Adrenal gland (tissue), 12 donors: ENCODE results near the gene TMEM255B. TPM values are rescaled to one million over a fixed set of nuclear protein-coding genes. Genes with fewer than 3 reads are reported as not detected.

Experiments
- DNase-seq, 7 donors: peaks; one replicate each; pipeline ENCODE4 v3.0.0-alpha.2; 2019 to 2020
- H3K27ac ChIP-seq, 5 donors: fragments of 200-600 bp; sonication (generic) in 4 of 5; 1 replicate in 3 of 5; 2 replicates in 2 of 5; pipeline versions ENCODE4 v1.5.1 to v1.8.0; 2016 to 2020; ENCODE audit warnings: mild to moderate bottlenecking in 1 of 5
- H3K27me3 ChIP-seq: fragments of 200-600 bp; 2 replicates; pipeline ENCODE4 v1.8.0; 2021
- H3K36me3 ChIP-seq, 2 donors: fragments of 200-600 bp; replicated peaks in 1 of 2; 1 replicate in 1 of 2; 2 replicates in 1 of 2; pipeline versions ENCODE4 v1.5.1 to v1.8.0; 2018 to 2022
- H3K4me1 ChIP-seq, 2 donors: fragments of 200-600 bp; replicated peaks in 1 of 2; 1 replicate in 1 of 2; 2 replicates in 1 of 2; pipeline versions ENCODE4 v1.5.1 to v1.8.0; 2018 to 2021
- H3K4me3 ChIP-seq, 4 donors: fragments of 200-600 bp; sonication (generic) in 3 of 4; one replicate each; pipeline ENCODE4 v1.5.1; 2016 to 2018
- H3K9me3 ChIP-seq, 3 donors: fragments of 200-600 bp; sonication (generic) in 1 of 3; replicated peaks in 1 of 3; 1 replicate in 2 of 3; 2 replicates in 1 of 3; pipeline versions ENCODE4 v1.5.1 to v1.8.0; 2016 to 2021
- POLR2A ChIP-seq, 2 donors: fragments of 450-650 bp; IDR thresholded peaks; one replicate each; pipeline ENCODE4 v1.6.1; 2017; ENCODE audit warnings: antibody characterized with exemption in 2 of 2, mild to moderate bottlenecking in 2 of 2, moderate library complexity in 1 of 2
- WGBS, 4 donors: extraction: QIAGEN DNeasy Blood & Tissue Kit in 2 of 4; methylation state at CpG; one replicate each; pipeline versions ENCODE4 v1.1.5 to v1.1.7; 2013 to 2017; 5-methylcytosine and 5-hydroxymethylcytosine counted together
- intact Hi-C, 2 donors: fragments of 100-400 bp; cut with DNase I; formaldehyde crosslinking; loops; one replicate each; pipeline versions ENCODE4 v1.14.1 to v1.15.0; 2022 to 2023
- polyA plus RNA-seq, 3 donors: library from polyadenylated mRNA; stranded (reverse); fragments of 200-250 nt in 2 of 3; fragments of 350-450 nt in 1 of 3; fragmentation: Illumina TruSeq in 1 of 3; extraction: RNeasy Lipid Tissue Mini Kit (QIAGEN cat#74804) in 1 of 3; gene quantifications; one replicate each; pipeline ENCODE4 v1.2.3, GENCODE V29; 2013 to 2014
- total RNA-seq, 9 donors: library from RNA; depleted of rRNA in 4 of 9; stranded (reverse); fragments of >200 nt in 4 of 9; fragments of 120-200 nt in 1 of 9; fragmentation: NEBNext Ultra II Directional in 1 of 9; extraction: Animal tissue kit (Norgen Biotek cat#: 25700) in 1 of 9; gene quantifications; one replicate each; pipeline versions ENCODE4 v1.1.0 to v1.2.4, GENCODE V29; 2013 to 2023
- TF ChIP-seq, protein P1 (sequence below), 6 experiments: fragments of 450-650 bp in 4 of 6; fragments of 200-600 bp in 2 of 6; sonication (generic) in 1 of 6; IDR thresholded peaks; 1 replicate in 5 of 6; 2 replicates in 1 of 6; pipeline versions ENCODE4 v1.5.1 to v1.8.0; 2016 to 2021; ENCODE audit warnings: antibody characterized with exemption in 6 of 6, mild to moderate bottlenecking in 2 of 6, moderate library complexity in 1 of 6
- donor health status: healthy with polysubstance abuse.
- donor health status: Bipolar disorder and iron deficiency.
- donor health status: DM: yes; HTN: yes; CAD: no.
- donor health status: DM: no; HTN: no; CAD: no.
- donor health status: DM: no; HTN: no; CAD: no.
- donor health status: DM: yes; HTN: yes; CAD: no.

Gene TMEM255B
- total and polyA plus RNA-seq, 12 donors, result 1.3 to 60.1 (median 17.2) TPM

DNA sequence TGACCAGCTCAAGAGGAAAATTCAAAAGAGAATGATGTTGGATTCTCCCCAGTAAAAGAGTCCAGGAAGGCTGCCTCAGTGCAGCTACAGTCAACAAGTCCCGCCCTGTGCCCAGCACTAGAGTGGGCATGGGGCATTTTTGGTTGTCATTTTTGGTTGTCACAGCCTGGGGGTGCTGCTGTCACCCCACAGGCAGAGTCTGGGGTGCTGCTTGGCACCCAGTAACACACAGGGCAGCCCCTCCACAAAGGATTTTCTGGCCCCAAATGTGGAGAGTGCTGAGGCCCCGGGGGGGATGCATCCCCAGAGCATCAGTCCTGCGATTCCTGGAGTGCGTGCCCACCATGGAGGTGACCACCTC lies 28.2 kb upstream of the TMEM255B start:
- no peaks in the 10 kb centered on the region for H3K4me1 ChIP-seq
- no peak for DNase-seq
- no peaks in the 10 kb centered on the region for H3K9me3 ChIP-seq
- H3K36me3 ChIP-seq, result no peaks in the 10 kb centered on the region
- no peak overlapping the region for H3K27ac ChIP-seq
- peaks cover 5% of the 10 kb centered on the region for H3K27me3 ChIP-seq
- TF ChIP-seq, protein P1, sequence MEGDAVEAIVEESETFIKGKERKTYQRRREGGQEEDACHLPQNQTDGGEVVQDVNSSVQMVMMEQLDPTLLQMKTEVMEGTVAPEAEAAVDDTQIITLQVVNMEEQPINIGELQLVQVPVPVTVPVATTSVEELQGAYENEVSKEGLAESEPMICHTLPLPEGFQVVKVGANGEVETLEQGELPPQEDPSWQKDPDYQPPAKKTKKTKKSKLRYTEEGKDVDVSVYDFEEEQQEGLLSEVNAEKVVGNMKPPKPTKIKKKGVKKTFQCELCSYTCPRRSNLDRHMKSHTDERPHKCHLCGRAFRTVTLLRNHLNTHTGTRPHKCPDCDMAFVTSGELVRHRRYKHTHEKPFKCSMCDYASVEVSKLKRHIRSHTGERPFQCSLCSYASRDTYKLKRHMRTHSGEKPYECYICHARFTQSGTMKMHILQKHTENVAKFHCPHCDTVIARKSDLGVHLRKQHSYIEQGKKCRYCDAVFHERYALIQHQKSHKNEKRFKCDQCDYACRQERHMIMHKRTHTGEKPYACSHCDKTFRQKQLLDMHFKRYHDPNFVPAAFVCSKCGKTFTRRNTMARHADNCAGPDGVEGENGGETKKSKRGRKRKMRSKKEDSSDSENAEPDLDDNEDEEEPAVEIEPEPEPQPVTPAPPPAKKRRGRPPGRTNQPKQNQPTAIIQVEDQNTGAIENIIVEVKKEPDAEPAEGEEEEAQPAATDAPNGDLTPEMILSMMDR (IDR thresholded peaks at IDR 0.05), result no peak
- no peak for TF ChIP-seq POLR2A (IDR thresholded peaks at IDR 0.05)
- intact Hi-C loops, result no loop called here
- 90 to 100% (median 94%) methylated on average over 2 to 4 of the region's 4 CpGs for WGBS, 4 donors
- H3K4me3 ChIP-seq, result no peak overlapping the region

GRCh38 chr13:113731192-113732175 lies 27.5 kb upstream of the TMEM255B start:
- intact Hi-C loops, result no loop called here
- peaks cover 5% of the 10 kb centered on the region for H3K27me3 ChIP-seq
- no peaks in the 10 kb centered on the region for H3K36me3 ChIP-seq
- no peak for DNase-seq
- no peak overlapping the region for H3K27ac ChIP-seq
- TF ChIP-seq, protein P1 (IDR thresholded peaks at IDR 0.05), result no peak
- TF ChIP-seq POLR2A (IDR thresholded peaks at IDR 0.05), result no peak
- H3K9me3 ChIP-seq, result no peaks in the 10 kb centered on the region
- H3K4me1 ChIP-seq, result no peaks in the 10 kb centered on the region
- no peak overlapping the region for H3K4me3 ChIP-seq
- WGBS, 4 donors, result 67 to 92% (median 78%) methylated on average over 10 to 32 of the region's 32 CpGs

- no peak for DNase-seq
- intact Hi-C loops, result no loop called here
- Histone ChIP-seq H3K27me3 (peaks cover 5% of the 10 kb centered on the region), H3K27ac (no peak overlapping the region), H3K36me3 (no peaks in the 10 kb centered on the region), H3K9me3 (no peaks in the 10 kb centered on the region), H3K4me1 (no peaks in the 10 kb centered on the region), H3K4me3 (no peak overlapping the region)
- WGBS, 4 donors, result 67 to 80% (median 68%) methylated on average over 10 to 29 of the region's 29 CpGs
- TF ChIP-seq, protein P1 (IDR thresholded peaks at IDR 0.05), result no peak
- TF ChIP-seq POLR2A (IDR thresholded peaks at IDR 0.05), result no peak
Measured at GRCh38 chr13:113732176-113732960, 26.7 kb upstream of the TMEM255B start.
